Aorta (tissue), 5 donors: ENCODE data around the gene BTAF1. TPM values are rescaled to one million over a fixed set of nuclear protein-coding genes. Genes with fewer than 3 reads are reported as not detected.

ENCODE experiments used
- ATAC-seq: fragments of 200-7000 bp; cut with Tn5 transposase; one replicate; pipeline ENCODE4 v1.9.1; 2022; ENCODE audit warnings: moderate library complexity; ENCODE audit not compliant: low FRiP score
- DNase-seq, 2 donors: peaks; one replicate each; pipeline ENCODE4 v3.0.0-alpha.2; 2020
- H3K27ac ChIP-seq, 2 donors: one replicate each; pipeline ENCODE4 v1.5.1; 2013; ENCODE audit warnings: low read length in 2 of 2, mild to moderate bottlenecking in 2 of 2, moderate library complexity in 2 of 2, control low read depth in 1 of 2, inconsistent platforms in 1 of 2, low read depth in 1 of 2
- H3K27me3 ChIP-seq, 2 donors: one replicate each; pipeline ENCODE4 v1.6.1; 2013; ENCODE audit warnings: control low read depth in 1 of 2, low read length in 1 of 2, mild to moderate bottlenecking in 1 of 2, moderate library complexity in 1 of 2; ENCODE audit not compliant: insufficient read depth in 2 of 2, control insufficient read depth in 1 of 2
- H3K36me3 ChIP-seq, 2 donors: one replicate each; pipeline ENCODE4 v1.6.1; 2013; ENCODE audit warnings: control low read depth in 1 of 2, low read length in 1 of 2, mild to moderate bottlenecking in 1 of 2; ENCODE audit not compliant: insufficient read depth in 2 of 2, control insufficient read depth in 1 of 2
- H3K4me1 ChIP-seq, 2 donors: one replicate each; pipeline ENCODE4 v1.6.1; 2013; ENCODE audit warnings: low read length in 2 of 2, control low read depth in 1 of 2, mild to moderate bottlenecking in 1 of 2, moderate library complexity in 1 of 2; ENCODE audit not compliant: insufficient read depth in 2 of 2, control insufficient read depth in 1 of 2
- H3K4me3 ChIP-seq, 2 donors: one replicate each; pipeline ENCODE4 v1.5.1; 2013; ENCODE audit warnings: low read length in 2 of 2, control low read depth in 1 of 2, mild to moderate bottlenecking in 1 of 2
- H3K9me3 ChIP-seq: one replicate; pipeline ENCODE4 v1.6.1; 2013; ENCODE audit warnings: mild to moderate bottlenecking, low read length; ENCODE audit not compliant: control insufficient read depth
- WGBS, 2 donors: extraction: QIAGEN DNeasy Blood & Tissue Kit; methylation state at CpG; one replicate each; pipeline ENCODE4 v1.1.7; 2013; 5-methylcytosine and 5-hydroxymethylcytosine counted together
- intact Hi-C, 2 donors: fragments of 100-400 bp; cut with DNase I; formaldehyde crosslinking; loops; one replicate each; pipeline versions ENCODE4 v1.14.2 to v1.15.0; 2022
- polyA plus RNA-seq, 2 donors: library from polyadenylated mRNA; stranded (reverse); fragments of 200-250 nt; gene quantifications; one replicate each; pipeline ENCODE4 v1.2.3, GENCODE V29; 2013
- total RNA-seq, 2 donors: library from RNA; stranded (reverse); fragmentation: NEBNext Ultra II Directional; extraction: Animal tissue kit (Norgen Biotek cat#: 25700); gene quantifications; one replicate each; pipeline ENCODE4 v1.2.1, GENCODE V29; 2021
- donor health status: healthy with polysubstance abuse.
- donor health status: Bipolar disorder and iron deficiency.
- donor health status: DM: no; HTN: no; CAD: no.
- donor health status: DM: no; HTN: no; CAD: no.
- donor health status: DM: yes; HTN: yes; CAD: no.

The BTAF1 gene
- total and polyA plus RNA-seq, 4 donors, result 3.3 to 48.2 (median 34.1) TPM

DNA sequence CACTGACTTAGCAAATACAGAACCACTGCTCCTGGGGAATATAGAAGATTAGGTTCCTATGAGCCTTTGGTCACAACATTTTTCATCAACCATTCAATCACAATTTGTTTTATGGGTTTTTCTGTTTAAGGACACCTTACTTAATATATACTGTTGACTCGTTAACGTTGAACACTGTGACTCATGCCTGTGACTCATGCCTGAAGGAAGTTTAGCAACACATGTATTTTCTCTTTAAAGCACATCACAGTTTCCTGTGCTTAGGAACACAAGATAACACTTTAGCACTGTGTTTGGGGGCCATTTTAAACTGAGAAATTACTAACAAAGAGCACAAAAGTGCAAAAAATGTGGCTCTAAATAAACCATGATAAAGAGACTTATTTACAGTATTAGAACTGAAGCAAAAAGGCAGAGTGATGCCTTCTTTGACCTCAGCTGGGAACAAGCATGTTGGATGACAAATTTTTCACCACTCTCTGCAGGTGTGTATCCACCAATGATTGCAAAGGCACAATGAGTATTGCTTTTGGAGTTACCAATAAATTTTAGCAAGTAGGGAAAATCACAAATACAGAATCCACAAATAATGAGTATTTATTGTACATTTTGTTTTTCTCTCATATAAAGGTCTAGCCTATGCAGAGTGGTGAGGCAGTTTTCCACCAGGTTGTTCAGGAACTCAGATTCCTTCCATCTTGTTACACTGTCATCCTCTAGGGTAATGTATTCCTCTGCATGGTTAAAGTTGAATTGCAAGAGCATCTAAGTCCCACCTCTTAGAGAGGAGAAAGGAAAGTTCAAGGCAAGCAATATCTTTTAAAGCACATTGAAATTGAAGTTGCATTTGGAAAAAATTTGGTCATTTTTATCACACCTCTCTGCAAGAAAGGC lies 21.5 kb upstream of the BTAF1 start:
- 0 to 6% methylated on average over 2 of the region's 2 CpGs for WGBS, 2 donors
- DNase-seq (no peak), ATAC-seq (no peak)
- Histone ChIP-seq H3K36me3 (no peaks in the 10 kb centered on the region), H3K27ac (no peak overlapping the region), H3K4me3 (no peak overlapping the region), H3K9me3 (no peaks in the 10 kb centered on the region), H3K4me1 (no peaks in the 10 kb centered on the region), H3K27me3 (no peaks in the 10 kb centered on the region)
- intact Hi-C loops, result no loop called here

DNA sequence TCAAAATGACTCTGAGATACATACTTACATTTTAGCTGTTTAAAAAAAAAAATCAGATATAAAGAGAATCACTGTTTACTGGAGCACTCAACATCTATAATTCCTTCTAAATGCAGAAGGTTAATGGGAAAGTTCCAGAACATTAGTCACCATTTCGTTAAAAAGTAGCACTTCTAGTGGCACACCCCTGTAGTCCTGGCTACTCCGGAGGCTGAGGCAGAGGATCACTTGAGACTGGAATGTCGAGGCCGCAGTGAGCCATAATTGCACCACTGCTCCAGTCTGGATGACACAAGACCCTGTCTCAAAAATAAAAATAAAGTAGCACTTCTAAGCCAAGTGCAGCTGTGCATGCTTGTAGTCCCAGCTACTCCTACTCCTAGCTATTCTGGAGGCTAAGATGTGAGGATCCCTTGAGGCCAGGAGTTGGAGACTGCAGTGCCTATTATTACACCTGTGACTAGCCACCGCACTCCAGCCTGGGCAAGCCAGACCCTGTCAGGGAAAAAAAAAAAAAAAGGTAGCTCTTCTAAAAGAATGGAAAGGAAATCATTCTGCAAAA lies 16.5 kb upstream of the BTAF1 start:
- no peaks in the 10 kb centered on the region for H3K4me1 ChIP-seq
- H3K27ac ChIP-seq, result peak overlapping the region in 1 of 2 donors; percentile 59
- no peaks in the 10 kb centered on the region for H3K27me3 ChIP-seq
- no peaks in the 10 kb centered on the region for H3K9me3 ChIP-seq
- no peaks in the 10 kb centered on the region for H3K36me3 ChIP-seq
- DNase-seq (no peak), ATAC-seq (no peak)
- no peak overlapping the region for H3K4me3 ChIP-seq
- intact Hi-C loops, result no loop called here
- WGBS, 2 donors, result 48 to 60% methylated on average over 5 of the region's 5 CpGs

DNA sequence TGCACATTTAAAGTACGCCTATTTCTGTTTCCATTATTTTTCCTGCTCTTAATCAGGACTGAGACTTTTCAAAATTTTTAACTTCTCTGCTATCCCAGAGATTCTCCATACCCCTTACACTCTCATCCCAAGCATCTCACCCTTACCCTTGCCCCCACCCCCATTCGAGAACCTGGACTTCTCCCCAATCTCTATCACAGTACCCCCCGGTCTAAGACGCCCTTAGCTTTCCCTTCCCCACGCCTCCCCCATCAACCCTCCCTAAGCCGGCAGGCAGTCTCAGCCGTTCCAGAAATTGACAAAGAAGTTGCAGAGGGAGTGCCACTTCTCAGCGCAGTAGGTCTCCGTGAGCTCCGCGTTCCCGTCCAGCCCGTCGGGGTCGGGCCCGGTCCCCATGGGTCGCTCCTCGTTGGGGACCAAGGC lies 15.6 kb upstream of the BTAF1 start:
- Histone ChIP-seq H3K4me1 (no peaks in the 10 kb centered on the region), H3K36me3 (no peaks in the 10 kb centered on the region), H3K9me3 (no peaks in the 10 kb centered on the region), H3K4me3 (peak overlapping the region; percentile 64 to 86), H3K27me3 (no peaks in the 10 kb centered on the region), H3K27ac (peak overlapping the region; percentile 2 to 70)
- intact Hi-C loops, result no loop called here
- ATAC-seq (peak; percentile 43), DNase-seq (no peak)
- WGBS, 2 donors, result 1% methylated on average over 18 of the region's 18 CpGs

DNA sequence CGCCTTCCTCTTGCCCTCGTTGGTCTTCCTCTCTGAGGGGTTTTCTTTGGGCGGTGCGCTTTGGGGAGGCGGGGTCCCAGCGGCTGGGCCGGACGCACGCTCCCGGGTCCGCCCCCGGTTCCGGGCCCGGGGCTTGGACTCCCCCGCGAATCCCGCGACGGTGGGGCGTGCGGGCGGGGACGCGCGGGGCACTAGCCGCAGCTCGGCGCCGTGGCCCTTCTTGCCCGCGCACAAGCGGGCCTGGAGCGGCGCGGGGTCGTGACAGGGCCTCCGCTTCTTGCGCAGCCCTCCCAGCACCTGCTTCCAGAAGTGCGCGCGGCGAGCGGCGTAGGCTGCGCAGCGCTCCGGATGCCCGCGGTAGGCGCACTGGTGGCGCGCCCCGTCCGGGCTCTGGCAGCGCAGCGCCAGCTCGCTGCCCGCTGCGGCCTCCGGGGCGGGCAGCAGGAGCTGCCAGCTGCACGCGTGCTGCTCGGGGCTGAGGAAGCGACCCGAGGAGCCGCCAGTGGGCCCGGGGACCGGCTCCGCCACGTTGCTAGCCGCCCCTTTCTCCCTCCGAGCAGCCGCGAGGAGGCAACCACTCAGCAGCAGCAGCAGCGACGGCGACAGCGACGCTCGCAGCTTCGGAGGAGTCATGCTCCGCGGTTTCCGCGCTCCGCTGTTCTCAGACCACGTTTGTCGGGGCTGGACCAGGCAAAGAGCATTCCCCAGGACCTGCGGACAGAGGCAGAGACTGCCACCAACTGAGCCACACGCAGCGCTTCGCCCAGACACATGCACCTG lies 15.0 kb upstream of the BTAF1 start:
- Histone ChIP-seq H3K27me3 (no peaks in the 10 kb centered on the region), H3K27ac (peak overlapping the region; percentile 2 to 70), H3K4me3 (peak overlapping the region; percentile 64 to 86), H3K9me3 (no peaks in the 10 kb centered on the region), H3K4me1 (no peaks in the 10 kb centered on the region), H3K36me3 (no peaks in the 10 kb centered on the region)
- intact Hi-C loops, result no loop called here
- WGBS, 2 donors, result 0 to 1% methylated on average over 53 to 93 of the region's 93 CpGs
- DNase-seq, result peak; percentile 87 to 93
- ATAC-seq, result peak; percentile 94

DNA sequence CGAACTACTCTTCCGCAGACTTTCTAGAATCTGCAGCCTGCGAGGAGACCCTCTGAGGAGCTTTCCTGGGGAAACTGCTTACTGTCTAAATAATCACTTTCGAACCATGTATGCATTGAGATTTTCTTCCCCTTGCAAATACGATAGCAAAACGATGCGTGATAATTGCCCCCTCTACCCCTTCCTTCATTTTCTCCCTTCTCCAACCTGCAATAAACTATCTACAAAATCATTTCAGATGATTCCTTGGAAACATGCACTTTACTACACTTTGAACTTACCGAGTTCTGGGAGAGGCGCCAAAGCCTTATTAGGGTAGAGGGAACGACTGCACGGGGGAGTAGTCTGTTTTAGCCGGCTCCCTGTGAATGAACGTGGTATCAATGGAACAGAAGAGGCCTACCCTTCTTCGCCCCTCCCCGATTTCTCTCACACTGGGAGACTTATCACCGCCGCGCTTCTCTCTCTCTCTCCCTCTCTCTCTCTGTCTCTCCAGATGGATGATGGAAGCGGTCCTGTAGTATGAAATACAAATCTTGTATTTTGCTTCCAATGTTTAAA lies 14.4 kb upstream of the BTAF1 start, which contains the start of gene FGFBP3:
Gene FGFBP3 (minus strand): TSS at position 370 of the 561 bp plus-strand sequence. CDS start 517 bp downstream, outside the sequence.
- Histone ChIP-seq H3K36me3 (no peaks in the 10 kb centered on the region), H3K4me3 (peak within 1 kb of the TSS; percentile 64 to 86), H3K27ac (peak within 1 kb of the TSS; percentile 2 to 74), H3K4me1 (no peaks in the 10 kb centered on the region), H3K9me3 (no peaks in the 10 kb centered on the region), H3K27me3 (no peaks in the 10 kb centered on the region)
- ATAC-seq (peak; percentile 66), DNase-seq (peak in 1 of 2 donors; percentile 49)
- intact Hi-C loops, result no loop called here
- 0% methylated on average over 19 of the region's 19 CpGs for WGBS, 2 donors

DNA sequence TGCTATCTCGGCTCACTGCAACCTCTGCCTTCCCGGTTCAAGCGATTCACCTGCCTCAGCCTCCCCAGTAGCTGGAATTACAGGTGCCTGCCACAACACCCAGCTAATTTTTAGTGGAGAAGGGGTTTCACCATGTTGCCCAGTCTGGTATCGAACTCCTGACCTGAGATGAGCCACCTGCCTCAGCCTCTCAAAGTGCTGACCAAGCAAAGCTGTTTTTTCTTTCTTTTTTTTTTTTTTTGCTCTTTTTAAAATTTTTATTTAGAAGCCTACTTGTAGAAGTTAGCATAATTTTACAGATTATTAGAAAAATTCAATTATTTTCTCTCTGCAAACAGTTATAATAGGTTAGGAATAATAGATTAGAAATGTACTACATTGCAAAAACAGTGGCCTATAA lies 13.1 kb upstream of the BTAF1 start:
- H3K4me1 ChIP-seq, result no peaks in the 10 kb centered on the region
- 88 to 93% methylated on average over 4 of the region's 4 CpGs for WGBS, 2 donors
- H3K27me3 ChIP-seq, result no peaks in the 10 kb centered on the region
- H3K4me3 ChIP-seq, result no peak overlapping the region
- ATAC-seq (no peak), DNase-seq (no peak)
- H3K27ac ChIP-seq, result no peak overlapping the region
- H3K9me3 ChIP-seq, result no peaks in the 10 kb centered on the region
- intact Hi-C loops, result loop anchor here (5.0 to 10.0 kb wide), 2 partner anchors 53 to 416 kb away; no protein-coding TSS in a partner anchor
- no peaks in the 10 kb centered on the region for H3K36me3 ChIP-seq

DNA sequence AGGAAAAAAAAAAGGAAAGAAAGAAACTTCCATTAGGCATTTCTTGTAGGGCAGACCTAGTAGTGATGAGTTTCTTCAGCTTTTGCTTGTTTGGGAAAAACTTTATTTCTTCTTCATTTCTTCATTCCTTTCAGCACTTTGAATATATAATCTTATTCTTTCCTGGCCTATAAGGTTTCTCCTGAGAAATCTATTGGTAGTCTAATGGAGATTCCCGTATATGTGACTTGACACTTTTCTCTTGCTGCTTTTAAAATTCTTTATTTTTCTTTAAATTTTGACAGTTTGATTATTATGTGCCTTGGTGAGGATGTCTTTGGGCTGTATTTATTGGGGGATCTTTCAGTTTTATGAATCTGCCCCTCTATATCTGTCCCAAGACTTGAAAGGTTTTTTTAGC lies 3.9 kb upstream of the BTAF1 start:
- H3K36me3 ChIP-seq, result no peaks in the 10 kb centered on the region
- DNase-seq (no peak), ATAC-seq (no peak)
- intact Hi-C loops, result loop anchor here (10.0 kb wide), 2 partner anchors 425 to 515 kb away; no protein-coding TSS in a partner anchor
- no peaks in the 10 kb centered on the region for H3K9me3 ChIP-seq
- H3K4me1 ChIP-seq, result peaks cover 0 to 1% of the 10 kb centered on the region in 2 donors
- H3K27me3 ChIP-seq, result no peaks in the 10 kb centered on the region
- H3K27ac ChIP-seq, result no peak overlapping the region
- no peak overlapping the region for H3K4me3 ChIP-seq
- WGBS, 2 donors, result 91 to 95% methylated on average over 1 of the region's 1 CpG
